Adipose tissue (tissue), 3 donors: ENCODE data around the gene NDN. TPM values are rescaled to one million over a fixed set of nuclear protein-coding genes. Genes with fewer than 3 reads are reported as not detected.

Experiments
- H3K27ac ChIP-seq: one replicate; pipeline ENCODE4 v1.5.1; 2013; ENCODE audit warnings: low read depth, low read length
- WGBS, 3 donors: extraction: QIAGEN DNeasy Blood & Tissue Kit; methylation state at CpG; one replicate each; pipeline ENCODE4 v1.1.7; 2013; 5-methylcytosine and 5-hydroxymethylcytosine counted together
- polyA plus RNA-seq, 3 donors: library from polyadenylated mRNA; stranded (reverse); fragments of 200-250 nt; gene quantifications; one replicate each; pipeline ENCODE4 v1.2.3, GENCODE V29; 2013
- donor health status: healthy with polysubstance abuse.
- donor health status: Bipolar disorder and iron deficiency.
- donor health status: healthy.

Gene NDN
- polyA plus RNA-seq, 3 donors = 23.1 to 95.3 (median 55.3) TPM

DNA sequence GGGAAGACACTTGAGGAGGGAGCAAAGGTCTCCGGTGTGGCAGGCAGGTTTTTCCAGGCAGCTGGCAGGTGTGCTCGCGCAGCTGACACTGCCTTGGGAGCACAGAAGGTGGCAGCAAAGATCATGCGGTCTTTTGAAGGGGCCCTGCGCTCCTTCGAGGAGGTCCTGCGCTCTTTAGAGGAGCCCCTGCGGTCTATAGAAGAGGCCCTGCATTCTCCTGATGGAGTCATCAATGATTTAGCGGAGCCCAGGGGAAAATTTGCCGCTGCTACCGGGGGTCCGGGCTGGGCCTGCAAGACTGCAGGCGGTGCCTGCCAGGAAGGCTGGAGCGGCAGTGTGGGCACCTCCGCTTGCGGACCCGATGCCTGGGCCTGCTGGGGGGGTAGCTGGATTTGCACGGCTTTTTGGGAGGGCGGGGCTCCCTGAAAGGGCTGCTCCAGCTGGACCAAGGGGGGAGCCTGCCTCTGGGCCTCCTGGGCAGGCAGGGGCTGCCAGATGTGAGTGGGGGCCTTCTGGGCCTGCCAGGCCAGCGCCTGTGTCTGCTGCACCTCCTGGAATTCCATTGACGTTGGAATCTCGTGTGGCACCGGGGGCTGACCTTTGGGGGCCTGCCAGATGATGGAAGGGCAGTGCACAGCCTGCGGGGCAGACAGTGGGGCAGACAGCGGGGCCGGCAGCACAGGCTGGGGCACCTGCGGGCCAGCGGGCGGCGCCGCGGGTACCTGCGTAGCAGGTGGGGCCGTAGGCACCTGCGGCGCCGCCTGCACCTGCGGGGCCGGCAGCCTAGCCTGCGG is 41.5 kb downstream of the NDN start:
- WGBS, 3 donors = 74 to 92% (median 90%) methylated on average over 28 to 40 of the region's 40 CpGs
- no peak overlapping the region for H3K27ac ChIP-seq

DNA sequence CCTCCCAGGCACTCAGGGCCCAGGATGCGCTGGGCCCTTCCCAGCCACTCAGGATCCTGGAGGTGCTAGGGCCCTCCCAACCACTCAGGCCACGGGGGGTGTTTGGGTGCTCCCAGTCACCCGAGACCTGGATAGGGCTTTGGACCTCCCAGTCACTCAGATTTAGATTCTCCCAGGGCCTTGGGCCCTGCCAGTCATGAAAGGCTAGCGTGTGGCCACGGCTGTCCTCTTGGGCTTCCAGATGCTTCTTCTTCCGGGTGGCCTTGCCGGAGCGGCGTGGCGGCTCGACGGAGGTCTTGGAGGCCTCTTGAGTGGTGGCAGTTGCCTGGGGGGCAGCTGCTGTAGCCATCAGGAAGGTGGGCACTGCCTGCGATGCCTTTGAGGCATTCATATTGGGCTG is 42.3 kb downstream of the NDN start:
- H3K27ac ChIP-seq = no peak overlapping the region
- WGBS, 3 donors = 85 to 92% (median 91%) methylated on average over 13 of the region's 13 CpGs

DNA sequence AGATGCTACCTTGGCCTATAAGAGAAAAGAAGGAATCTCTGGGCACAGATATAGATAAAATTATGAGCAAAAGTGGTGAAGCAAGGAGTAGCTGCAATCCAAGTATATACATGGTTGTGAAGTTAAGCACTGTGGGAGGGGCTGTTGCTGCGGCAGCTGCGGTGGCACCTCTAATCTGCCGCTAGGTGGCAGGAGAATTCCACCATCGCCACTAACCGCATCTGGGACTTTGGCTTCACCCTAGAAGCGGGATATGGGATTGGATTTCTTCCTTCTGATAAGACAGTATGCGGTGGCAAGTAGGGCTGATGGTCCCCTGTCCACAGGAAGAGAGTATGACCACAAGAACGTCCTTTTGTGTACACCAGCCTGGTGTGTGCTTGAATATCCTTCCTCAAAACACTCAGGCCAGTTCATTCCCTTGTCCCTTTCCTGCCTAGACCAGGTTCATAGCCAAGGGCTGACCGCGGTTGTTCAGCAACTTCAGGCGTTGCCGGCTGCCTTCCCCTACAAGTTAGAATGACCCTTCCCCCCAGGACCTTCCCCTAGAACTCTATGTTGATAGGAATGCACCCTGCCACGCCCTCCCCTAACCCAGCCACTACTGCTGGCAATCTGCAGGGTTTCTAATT is 44.6 kb downstream of the NDN start:
- WGBS, 3 donors = 10 to 14% (median 14%) methylated on average over 13 of the region's 13 CpGs
- no peak overlapping the region for H3K27ac ChIP-seq

Other genes with a start within 250 kb of the NDN start
- gene GOLGA6L2, start 240.1 kb downstream of the NDN start, polyA plus RNA-seq = not detected
- gene MKRN3, start 121.6 kb downstream of the NDN start, polyA plus RNA-seq = under 1 TPM; 0.12 to 0.45 (median 0.37) TPM
- gene MAGEL2, start 39.4 kb downstream of the NDN start, polyA plus RNA-seq = under 1 TPM; 0.11 to 0.27 (median 0.26) TPM